Ureter (tissue), 1 donor: Measurements from ENCODE around the gene MAGI2. TPM values are rescaled to one million over a fixed set of nuclear protein-coding genes. Genes with fewer than 3 reads are reported as not detected.
"Not testable (repeated sequence)": the region's sequence is repeated elsewhere in the genome, so short reads cannot be mapped to it uniquely, and the experiment has no call there.

Experiments
- DNase-seq: peaks from one replicate; pipeline ENCODE4 v3.0.0-alpha.2; 2020; ENCODE audit warnings: low spot score
- total RNA-seq: library from RNA; stranded (reverse); gene quantifications from one replicate; pipeline ENCODE4 v1.2.4, GENCODE V29; 2023
- donor health status: DM: yes; HTN: yes; CAD: no.

MAGI2 gene
- total RNA-seq, 1 donor from 2014 or later: 25.3 TPM

- DNase-seq: no peak
Measured at GRCh38 chr7:79051915-79052314, 401.6 kb downstream of the MAGI2 start.

GRCh38 chr7:79050603-79051002 is 402.9 kb downstream of the MAGI2 start:
- no peak for DNase-seq

- DNase-seq: no peak
Measured at GRCh38 chr7:79046061-79046460, 407.4 kb downstream of the MAGI2 start.

- DNase-seq: no peak
Measured at GRCh38 chr7:79037001-79037400, 416.5 kb downstream of the MAGI2 start.

- DNase-seq: no peak
Measured at GRCh38 chr7:79036356-79036755, 417.1 kb downstream of the MAGI2 start.

- no peak for DNase-seq
Measured at GRCh38 chr7:79035858-79036257, 417.6 kb downstream of the MAGI2 start.

GRCh38 chr7:79034730-79035129 is 418.7 kb downstream of the MAGI2 start:
- no peak for DNase-seq

GRCh38 chr7:79019711-79020110 is 433.8 kb downstream of the MAGI2 start:
- not testable (repeated sequence) for DNase-seq

- DNase-seq: no peak
Measured at GRCh38 chr7:79011921-79012320, 441.5 kb downstream of the MAGI2 start.

GRCh38 chr7:79009647-79010046 is 443.8 kb downstream of the MAGI2 start:
- DNase-seq: no peak

- no peak for DNase-seq
Measured at GRCh38 chr7:79008786-79009185, 444.7 kb downstream of the MAGI2 start.

GRCh38 chr7:78996013-78996412 is 457.5 kb downstream of the MAGI2 start:
- no peak for DNase-seq

- DNase-seq: no peak
Measured at GRCh38 chr7:78993341-78993740, 460.1 kb downstream of the MAGI2 start.

GRCh38 chr7:78985509-78985908 is 468.0 kb downstream of the MAGI2 start:
- DNase-seq: no peak

GRCh38 chr7:78983483-78983882 is 470.0 kb downstream of the MAGI2 start:
- no peak for DNase-seq

GRCh38 chr7:78970440-78970916 is 483.0 kb downstream of the MAGI2 start:
- DNase-seq: no peak

- DNase-seq: no peak
Measured at GRCh38 chr7:78968951-78969350, 484.5 kb downstream of the MAGI2 start.

GRCh38 chr7:78967561-78967960 is 485.9 kb downstream of the MAGI2 start:
- not testable (repeated sequence) for DNase-seq

- DNase-seq: no peak
Measured at GRCh38 chr7:78967046-78967445, 486.4 kb downstream of the MAGI2 start.

- no peak for DNase-seq
Measured at GRCh38 chr7:78959477-78959876, 494.0 kb downstream of the MAGI2 start.

GRCh38 chr7:78955329-78955728 is 498.1 kb downstream of the MAGI2 start:
- DNase-seq: no peak

GRCh38 chr7:78953726-78954363 is 499.6 kb downstream of the MAGI2 start:
- no peak for DNase-seq

GRCh38 chr7:78953090-78953489 is 500.4 kb downstream of the MAGI2 start:
- no peak for DNase-seq

GRCh38 chr7:78939669-78940068 is 513.8 kb downstream of the MAGI2 start:
- DNase-seq: no peak
